Measurements from ENCODE around the gene LMO2. TPM values are rescaled to one million over a fixed set of nuclear protein-coding genes. Genes with fewer than 3 reads are reported as not detected.

Gene LMO2
- polyA plus RNA-seq, 3 donors, result 48.8 to 140 (median 75.8) TPM

GRCh38 chr11:33907421-33907820, 15.5 kb upstream of the LMO2 start:
- Histone ChIP-seq H2AFZ (ENCODE audit: insufficient read depth, low read depth, low read length, poor library complexity, severe bottlenecking) (peak overlapping the region; percentile 49), H3K4me3 (replicated peaks in 1 of 3; ENCODE audit: low read depth in 2 of 3, low read length in 3 of 3) (peak overlapping the region in 2 of 3 experiments; percentile 23 to 58), H3K27ac (ENCODE audit: low read depth in 1 of 2, low read length in 2 of 2) (peak overlapping the region in 1 of 2 donors; percentile 63), H3K36me3 (replicated peaks in 1 of 2; ENCODE audit: control insufficient read depth in 1 of 2, insufficient read depth in 2 of 2, low read length in 2 of 2) (no peaks in the 10 kb centered on the region), H3K9ac (ENCODE audit: insufficient read depth, low read length, poor library complexity, severe bottlenecking) (peak overlapping the region; percentile 23), H3K4me1 (ENCODE audit: control insufficient read depth in 1 of 2, insufficient read depth in 2 of 2, low read length in 2 of 2) (peaks cover 61 to 65% of the 10 kb centered on the region in 2 donors), H3K79me2 (ENCODE audit: insufficient read depth, low read length) (no peaks in the 10 kb centered on the region), H4K20me1 (ENCODE audit: insufficient read depth, low read length) (no peaks in the 10 kb centered on the region), H3K4me2 (replicated peaks; ENCODE audit: extremely low read depth, low read length, poor library complexity, severe bottlenecking) (peak overlapping the region; percentile 57), H3K27me3 (ENCODE audit: control insufficient read depth in 2 of 2, insufficient read depth in 2 of 2, low read length in 2 of 2) (no peaks in the 10 kb centered on the region), H3K9me3 (replicated peaks in 1 of 2; ENCODE audit: control insufficient read depth in 1 of 2, insufficient read depth in 1 of 2, low read length in 2 of 2) (peaks cover 4 to 5% of the 10 kb centered on the region in 2 donors)
- H3K9me3 Mint-ChIP-seq, result peaks cover 0 to 7% (median 4%) of the 10 kb centered on the region in 7 donors
- no peak for TF ChIP-seq CTCF (IDR thresholded peaks at IDR 0.05)
- H3K36me3 Mint-ChIP-seq, result peaks cover 0 to 3% of the 10 kb centered on the region in 2 donors
- H3K27me3 Mint-ChIP-seq (ENCODE audit: low read depth in 3 of 3), result peaks cover 0 to 2% (median under 1%) of the 10 kb centered on the region in 3 donors
- 40% methylated on average over 2 of the region's 9 CpGs for WGBS (ENCODE audit: insufficient coverage)
- intact Hi-C loops (cut with micrococcal nuclease), result no loop called here
- DNase-seq, result peak in 2 of 3 donors; percentile 41 to 60
- peak overlapping the region; percentile 66 to 89 (median 86) for H3K27ac Mint-ChIP-seq
- peak overlapping the region; percentile 64 to 81 for H3K4me3 Mint-ChIP-seq
- H3K4me1 Mint-ChIP-seq, result peaks cover 65% of the 10 kb centered on the region

- Histone ChIP-seq H3K27me3 (ENCODE audit: control insufficient read depth in 2 of 2, insufficient read depth in 2 of 2, low read length in 2 of 2) (no peaks in the 10 kb centered on the region), H3K9me3 (replicated peaks in 1 of 2; ENCODE audit: control insufficient read depth in 1 of 2, insufficient read depth in 1 of 2, low read length in 2 of 2) (peaks cover 4 to 5% of the 10 kb centered on the region in 2 donors), H2AFZ (ENCODE audit: insufficient read depth, low read depth, low read length, poor library complexity, severe bottlenecking) (peak overlapping the region; percentile 49), H3K27ac (ENCODE audit: low read depth in 1 of 2, low read length in 2 of 2) (no peak overlapping the region), H3K4me2 (replicated peaks; ENCODE audit: extremely low read depth, low read length, poor library complexity, severe bottlenecking) (peak overlapping the region; percentile 57), H4K20me1 (ENCODE audit: insufficient read depth, low read length) (no peaks in the 10 kb centered on the region), H3K79me2 (ENCODE audit: insufficient read depth, low read length) (no peaks in the 10 kb centered on the region), H3K4me1 (ENCODE audit: control insufficient read depth in 1 of 2, insufficient read depth in 2 of 2, low read length in 2 of 2) (peaks cover 54 to 57% of the 10 kb centered on the region in 2 donors), H3K9ac (ENCODE audit: insufficient read depth, low read length, poor library complexity, severe bottlenecking) (no peak overlapping the region), H3K36me3 (replicated peaks in 1 of 2; ENCODE audit: control insufficient read depth in 1 of 2, insufficient read depth in 2 of 2, low read length in 2 of 2) (no peaks in the 10 kb centered on the region), H3K4me3 (replicated peaks in 1 of 3; ENCODE audit: low read depth in 2 of 3, low read length in 3 of 3) (peak overlapping the region in 1 of 3 experiments; percentile 58)
- H3K4me1 Mint-ChIP-seq, result peaks cover 58% of the 10 kb centered on the region
- DNase-seq, result no peak
- peaks cover 0 to 7% (median 4%) of the 10 kb centered on the region in 7 donors for H3K9me3 Mint-ChIP-seq
- H3K4me3 Mint-ChIP-seq, result no peak overlapping the region
- peak overlapping the region in 3 of 7 donors; percentile 79 to 88 (median 86) for H3K27ac Mint-ChIP-seq
- WGBS (ENCODE audit: insufficient coverage), result 90% methylated on average over 2 of the region's 11 CpGs
- peaks cover 0 to 2% (median 0%) of the 10 kb centered on the region in 3 donors for H3K27me3 Mint-ChIP-seq (ENCODE audit: low read depth in 3 of 3)
- intact Hi-C loops (cut with micrococcal nuclease), result no loop called here
- no peak for TF ChIP-seq CTCF (IDR thresholded peaks at IDR 0.05)
- H3K36me3 Mint-ChIP-seq, result peaks cover 0 to 3% of the 10 kb centered on the region in 2 donors
These were observed 14.8 kb upstream of the LMO2 start for GRCh38 chr11:33906484-33907186.

Data from CD14-positive monocyte (primary cell).